Activated CD8-positive, alpha-beta T cell treated with anti-CD3 and anti-CD28 coated beads for 36 hours (primary cell): ENCODE results near the gene ADGRA3. TPM values are rescaled to one million over a fixed set of nuclear protein-coding genes. Genes with fewer than 3 reads are reported as not detected.
A peak's percentile ranks its signal among the peaks of the same experiment; 100 is the strongest.

Source experiments
- ATAC-seq: fragments of 200-7000 bp; cut with Tn5 transposase; one replicate; pipeline ENCODE4 v1.10.0; 2021; ENCODE audit warnings: mild to moderate bottlenecking, moderate library complexity
- CTCF ChIA-PET: fragments of 350-600 bp; sonication (Branson Sonifier 250); formaldehyde crosslinking; loops from one replicate; lab custom pipeline; 2021; ENCODE audit warnings: antibody characterized with exemption; lab: Charles Lee
- POLR2A ChIA-PET: fragments of 350-600 bp; sonication (Branson Sonifier 250); formaldehyde crosslinking; loops from one replicate; lab custom pipeline; 2021; ENCODE audit warnings: antibody characterized with exemption; lab: Charles Lee
- DNase-seq: peaks from one replicate; pipeline ENCODE4 v3.0.0-alpha.2; 2020
- H3K27ac Mint-ChIP-seq: one replicate; pipeline ENCODE4 v1.8.0; 2021; ENCODE audit warnings: mild to moderate bottlenecking, mixed read lengths
- H3K27me3 Mint-ChIP-seq: one replicate; pipeline ENCODE4 v1.8.0; 2021; ENCODE audit warnings: mixed read lengths
- H3K36me3 Mint-ChIP-seq: one replicate; pipeline ENCODE4 v1.8.0; 2021; ENCODE audit warnings: low read depth, mixed read lengths
- H3K4me1 Mint-ChIP-seq: one replicate; pipeline ENCODE4 v1.8.0; 2021; ENCODE audit warnings: low read depth, mixed read lengths
- H3K4me3 Mint-ChIP-seq: one replicate; pipeline ENCODE4 v1.8.0; 2021; ENCODE audit warnings: mild to moderate bottlenecking, moderate library complexity, mixed read lengths
- H3K9me3 Mint-ChIP-seq: one replicate; pipeline ENCODE4 v1.8.0; 2021; ENCODE audit warnings: mixed read lengths
- CTCF ChIP-seq: fragments of 200-600 bp; IDR thresholded peaks from one replicate; pipeline ENCODE4 v1.8.0; 2022; ENCODE audit warnings: antibody characterized with exemption, mild to moderate bottlenecking
- intact Hi-C: fragments of 100-400 bp; cut with micrococcal nuclease; formaldehyde crosslinking; loops from one replicate; pipeline ENCODE4 v1.10.0; 2022
- total RNA-seq, 2 experiments: library from RNA; stranded (reverse); gene quantifications; one replicate each; pipeline ENCODE4 v1.2.3, GENCODE V29; 2021

The ADGRA3 gene
- total RNA-seq, 2 experiments from 2014 or later = 12.9 to 13.2 TPM

- Mint-ChIP-seq H3K4me1 (no peaks in the 10 kb centered on the region), H3K9me3 (no peaks in the 10 kb centered on the region), H3K4me3 (no peak overlapping the region), H3K27ac (no peak overlapping the region), H3K27me3 (no peaks in the 10 kb centered on the region), H3K36me3 (peaks cover 17% of the 10 kb centered on the region)
- no peak for TF ChIP-seq CTCF
- CTCF ChIA-PET = interaction anchor here (1.4 kb wide), 1 partner anchor 17 kb away, joined by 3 read pairs; no protein-coding TSS in a partner anchor
- ATAC-seq (no peak), DNase-seq (no peak)
- POLR2A ChIA-PET = no interaction called here
- intact Hi-C loops = no loop called here
Measured at GRCh38 chr4:22427675-22428074, 88.2 kb downstream of the ADGRA3 start.

- POLR2A ChIA-PET = no interaction called here
- intact Hi-C loops = no loop called here
- CTCF ChIA-PET = no interaction called here
- Mint-ChIP-seq H3K36me3 (peaks cover 27% of the 10 kb centered on the region), H3K4me1 (peaks cover 10% of the 10 kb centered on the region), H3K27ac (no peak overlapping the region), H3K9me3 (no peaks in the 10 kb centered on the region), H3K4me3 (no peak overlapping the region), H3K27me3 (no peaks in the 10 kb centered on the region)
- DNase-seq = no peak
- ATAC-seq = no peak
- TF ChIP-seq CTCF = no peak
Measured at GRCh38 chr4:22420291-22420690, 95.6 kb downstream of the ADGRA3 start.

- Mint-ChIP-seq H3K9me3 (no peaks in the 10 kb centered on the region), H3K36me3 (peaks cover 22% of the 10 kb centered on the region), H3K4me3 (no peak overlapping the region), H3K27me3 (no peaks in the 10 kb centered on the region), H3K4me1 (peaks cover 10% of the 10 kb centered on the region), H3K27ac (peak overlapping the region; percentile 18)
- intact Hi-C loops = no loop called here
- no peak for TF ChIP-seq CTCF
- ATAC-seq (peak; percentile 89), DNase-seq (peak; percentile 29)
- CTCF ChIA-PET = interaction anchor here (0.6 to 1.4 kb wide), 5 partner anchors 13 to 1583 kb away, joined by 3 to 4 read pairs (median 3); no protein-coding TSS in a partner anchor
- POLR2A ChIA-PET = interaction anchor here (1.2 kb wide), 1 partner anchor 75 kb away, joined by 3 read pairs; no protein-coding TSS in a partner anchor
Measured at GRCh38 chr4:22417408-22417807, 98.5 kb downstream of the ADGRA3 start.

GRCh38 chr4:22416403-22416802, 99.5 kb downstream of the ADGRA3 start:
- H3K27me3 Mint-ChIP-seq = no peaks in the 10 kb centered on the region
- ChIA-PET CTCF (no interaction called here), POLR2A (no interaction called here)
- no peak overlapping the region for H3K4me3 Mint-ChIP-seq
- peaks cover 10% of the 10 kb centered on the region for H3K4me1 Mint-ChIP-seq
- no peak for TF ChIP-seq CTCF
- H3K36me3 Mint-ChIP-seq = peaks cover 22% of the 10 kb centered on the region
- H3K9me3 Mint-ChIP-seq = no peaks in the 10 kb centered on the region
- no peak for ATAC-seq
- no peak for DNase-seq
- intact Hi-C loops = no loop called here
- no peak overlapping the region for H3K27ac Mint-ChIP-seq

- intact Hi-C loops = loop anchor here (5.0 kb wide), 2 partner anchors 192 to 272 kb away; no protein-coding TSS in a partner anchor
- Mint-ChIP-seq H3K27ac (no peak overlapping the region), H3K27me3 (no peaks in the 10 kb centered on the region), H3K4me3 (no peak overlapping the region), H3K36me3 (peaks cover 16% of the 10 kb centered on the region), H3K4me1 (peaks cover 10% of the 10 kb centered on the region), H3K9me3 (no peaks in the 10 kb centered on the region)
- TF ChIP-seq CTCF = no peak
- ATAC-seq (no peak), DNase-seq (no peak)
- ChIA-PET CTCF (interaction anchor here (1.0 to 1.3 kb wide), 2 partner anchors 48 to 87 kb away, joined by 4 read pairs; no protein-coding TSS in a partner anchor), POLR2A (no interaction called here)
Measured at GRCh38 chr4:22414833-22415232, 101.0 kb downstream of the ADGRA3 start.
